ENCODE data around the gene SYK.

- no peak for TF ChIP-seq CTCF (IDR thresholded peaks at IDR 0.05)
- TF ChIP-seq ZFX (IDR thresholded peaks at IDR 0.05; ENCODE audit: borderline replicate concordance): no peak
Measured at GRCh38 chr9:90891308-90892040, 89.9 kb downstream of the SYK start.
